Suppressor macrophage (primary cell): ENCODE data around the gene ADD3.

ENCODE experiments used
- DNase-seq, 4 experiments: peaks; one replicate each; pipeline ENCODE4 v3.0.0-alpha.2; 2020 to 2022

ADD3 gene

DNA sequence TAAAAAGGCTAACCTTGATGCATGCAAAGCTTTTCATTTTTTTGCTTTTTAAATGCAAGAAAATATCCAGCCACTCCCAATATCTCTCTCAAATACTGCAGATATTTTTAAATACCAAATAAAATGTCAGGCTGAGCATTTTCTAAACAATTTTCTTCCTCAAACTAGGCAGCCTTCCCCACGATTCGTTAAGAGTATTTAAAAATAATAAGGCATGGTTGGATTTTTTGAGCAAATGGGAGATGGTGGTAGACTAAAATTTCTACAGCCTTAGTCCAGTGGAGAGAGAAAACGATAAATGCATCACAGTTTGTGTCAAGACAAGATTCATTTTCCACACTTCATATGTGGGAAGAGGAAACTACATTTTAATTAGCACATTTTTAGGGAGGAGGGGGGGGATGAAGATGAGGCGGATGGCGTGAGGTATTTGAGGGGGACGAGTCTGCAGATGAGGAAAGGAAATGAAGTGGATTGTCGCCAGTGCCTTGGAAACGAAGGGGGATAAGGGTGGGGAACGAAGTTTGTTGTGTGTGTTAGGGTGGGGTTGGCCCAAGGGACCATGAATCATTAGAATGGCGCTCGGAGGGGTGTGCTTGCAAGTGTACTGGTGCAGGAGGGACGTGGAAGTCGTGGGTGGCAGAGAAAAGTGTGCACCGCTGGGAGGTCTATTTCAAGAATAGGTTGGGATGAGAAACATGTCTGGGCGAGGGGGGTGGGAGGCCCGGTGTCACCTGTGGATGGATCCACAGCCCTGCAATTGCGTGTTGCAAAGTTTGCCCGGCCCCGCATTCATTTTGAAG is 1.2 kb upstream of the ADD3 start:
- DNase-seq = no peak

DNA sequence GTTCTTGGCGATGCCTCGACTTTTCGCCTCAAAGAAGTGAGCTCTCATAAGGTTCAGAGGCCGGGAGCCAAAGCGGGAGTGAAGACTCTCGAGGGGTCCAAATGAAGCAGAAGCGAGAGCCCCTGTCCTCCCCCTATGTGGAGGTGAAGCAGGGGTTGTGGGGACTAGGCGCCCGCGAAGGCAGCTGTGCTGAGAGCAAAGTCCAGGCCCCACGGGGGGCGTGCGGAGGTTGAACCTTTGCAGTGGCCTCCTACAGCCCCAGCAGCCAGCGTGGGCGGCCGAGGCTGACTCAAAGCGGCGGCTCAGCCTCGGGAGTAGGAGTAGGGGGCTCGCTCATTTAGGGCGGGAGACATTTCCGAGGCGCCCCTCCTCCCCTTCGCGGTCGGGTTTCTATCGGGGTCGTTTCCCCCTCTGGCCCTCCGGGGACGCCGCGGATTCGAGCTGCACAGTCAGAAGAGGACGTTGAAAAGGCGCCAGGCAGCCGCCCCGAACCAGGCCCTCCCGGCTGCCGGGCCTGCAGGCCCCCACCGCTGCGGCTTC is 553 bp upstream of the ADD3 start:
- DNase-seq = peak; percentile 29 to 77 (median 62)

DNA sequence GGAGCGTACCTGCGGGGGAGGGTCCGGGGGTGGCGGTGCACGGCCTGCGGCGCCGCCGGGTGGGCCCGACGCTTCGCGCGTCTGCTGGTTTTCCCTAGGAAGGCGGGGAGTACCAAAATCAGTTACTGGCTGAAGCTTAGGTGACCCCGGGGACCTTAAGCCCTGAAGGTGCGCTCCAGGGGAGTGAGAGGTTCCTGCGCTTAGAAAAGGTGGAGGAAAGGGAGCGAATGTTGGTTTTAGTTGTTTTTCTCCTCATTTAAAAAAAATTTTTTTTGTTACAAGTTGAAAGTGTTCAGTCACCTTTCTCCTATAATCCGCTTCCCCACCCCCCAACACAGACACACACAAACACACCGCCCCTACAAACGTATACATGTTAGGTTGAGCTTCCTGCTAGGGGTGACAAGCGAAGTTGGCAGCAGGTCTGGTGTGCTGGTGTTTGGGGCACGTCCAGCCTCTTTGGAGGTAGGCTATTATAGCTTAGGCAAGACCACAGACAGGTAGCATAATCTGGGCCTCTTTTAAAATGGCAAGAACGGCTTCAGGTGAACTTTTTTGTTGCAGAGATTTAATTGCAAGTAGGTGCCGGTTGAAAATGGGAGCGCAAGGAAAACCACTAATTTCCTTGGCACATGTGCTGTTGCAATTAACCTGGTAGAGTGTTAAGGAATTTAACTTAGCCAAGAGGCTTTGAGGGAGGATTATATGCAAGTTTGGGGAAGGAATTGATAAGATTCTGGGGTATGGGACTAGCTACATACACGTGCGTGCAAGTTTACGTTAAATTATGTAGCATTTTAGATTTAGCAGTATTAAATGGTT is 945 bp downstream of the ADD3 start:
- peak in 3 of 4 experiments; percentile 21 to 44 (median 23) for DNase-seq

DNA sequence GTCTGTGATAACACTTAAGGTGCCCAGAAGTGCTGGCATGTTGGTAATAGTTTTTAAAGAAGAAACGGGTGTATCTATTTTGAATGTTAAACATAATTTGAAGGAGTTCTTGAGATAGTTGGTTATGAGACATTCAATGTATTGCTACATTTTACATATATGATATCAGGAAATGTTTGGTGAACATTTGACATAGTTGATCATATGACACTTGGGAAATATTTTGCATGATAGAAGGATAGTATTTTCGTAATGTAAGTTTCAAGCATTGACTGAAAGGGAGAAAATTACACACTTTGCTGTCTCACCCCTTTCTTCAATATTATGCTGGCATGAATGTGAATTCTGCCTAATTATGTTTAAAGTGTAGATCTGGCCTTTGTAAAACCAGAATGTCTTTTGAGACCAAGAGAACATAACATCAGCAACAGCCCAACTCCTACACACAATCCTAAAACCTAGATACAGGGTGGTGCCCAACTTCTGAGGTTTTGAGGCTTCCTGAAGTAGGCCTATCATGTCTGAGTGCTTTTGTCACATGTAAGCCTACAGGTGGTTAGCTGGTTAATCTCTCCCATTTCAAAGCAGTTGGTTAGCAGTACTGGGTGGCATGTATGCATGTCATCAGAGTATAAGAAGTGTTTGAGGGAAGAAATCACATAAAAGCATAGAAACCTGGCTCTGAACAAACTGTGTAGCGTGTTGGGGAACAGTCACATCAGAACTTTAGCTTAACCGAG is 2.1 kb downstream of the ADD3 start:
- DNase-seq = no peak

DNA sequence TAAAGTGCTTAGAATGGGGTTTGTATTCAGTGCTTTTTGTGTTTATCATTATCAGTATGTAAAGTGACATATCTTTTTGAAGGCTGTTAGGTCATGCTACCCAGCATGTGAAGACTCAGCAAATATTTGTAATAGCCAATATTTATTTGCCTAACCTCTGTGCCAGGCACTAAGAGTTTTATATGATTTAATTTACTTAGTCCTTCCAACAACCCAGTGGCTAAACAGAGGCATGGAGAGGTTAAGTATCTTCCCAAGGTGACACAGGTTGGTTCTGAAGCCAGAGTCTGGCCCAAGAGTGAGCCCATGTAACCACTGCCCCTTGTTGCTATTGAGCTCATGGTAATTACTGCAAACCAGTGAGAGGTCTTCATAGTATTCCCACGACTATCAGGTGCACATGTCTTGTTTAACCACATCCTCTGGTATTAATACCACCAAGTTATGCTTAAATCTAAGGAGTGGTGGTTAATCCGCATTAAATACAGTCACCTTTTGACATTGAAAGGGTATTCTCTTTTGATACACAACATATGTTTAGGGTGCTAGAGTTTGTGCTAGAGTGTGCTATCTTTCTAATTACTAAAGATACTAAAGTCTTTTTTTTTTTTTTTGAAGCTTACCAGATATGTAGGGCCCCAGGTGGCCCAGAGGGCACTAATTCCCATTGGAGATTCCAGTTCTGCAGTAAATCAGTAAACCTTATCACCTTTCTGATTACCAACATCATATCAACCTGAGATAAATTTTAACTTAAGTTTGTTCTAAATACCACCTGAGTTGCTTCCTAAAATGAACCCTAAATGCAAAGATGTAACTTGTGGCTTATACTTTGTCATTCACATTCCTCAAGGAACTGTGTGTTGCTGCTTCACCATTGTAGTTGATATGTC is 2.9 kb downstream of the ADD3 start:
- no peak for DNase-seq

DNA sequence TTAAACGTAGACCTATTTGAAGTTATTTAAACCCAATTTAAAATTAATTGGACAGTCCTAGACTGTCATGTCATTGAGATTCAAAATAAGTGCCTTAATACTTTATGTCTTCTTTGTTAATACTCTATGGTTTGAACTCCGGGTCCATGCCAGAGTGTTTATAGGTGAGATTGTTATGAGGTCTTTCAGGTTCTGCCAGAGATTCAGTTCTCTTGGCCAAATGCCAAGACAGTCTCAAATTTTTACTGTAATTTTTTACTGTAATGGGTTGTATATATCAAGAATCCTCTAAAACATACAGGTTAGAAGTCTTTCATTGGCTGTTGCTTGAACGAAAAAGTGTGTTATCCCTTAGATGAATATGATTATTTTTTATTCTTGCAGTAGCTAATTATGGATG is 3.9 kb downstream of the ADD3 start:
- DNase-seq = no peak

DNA sequence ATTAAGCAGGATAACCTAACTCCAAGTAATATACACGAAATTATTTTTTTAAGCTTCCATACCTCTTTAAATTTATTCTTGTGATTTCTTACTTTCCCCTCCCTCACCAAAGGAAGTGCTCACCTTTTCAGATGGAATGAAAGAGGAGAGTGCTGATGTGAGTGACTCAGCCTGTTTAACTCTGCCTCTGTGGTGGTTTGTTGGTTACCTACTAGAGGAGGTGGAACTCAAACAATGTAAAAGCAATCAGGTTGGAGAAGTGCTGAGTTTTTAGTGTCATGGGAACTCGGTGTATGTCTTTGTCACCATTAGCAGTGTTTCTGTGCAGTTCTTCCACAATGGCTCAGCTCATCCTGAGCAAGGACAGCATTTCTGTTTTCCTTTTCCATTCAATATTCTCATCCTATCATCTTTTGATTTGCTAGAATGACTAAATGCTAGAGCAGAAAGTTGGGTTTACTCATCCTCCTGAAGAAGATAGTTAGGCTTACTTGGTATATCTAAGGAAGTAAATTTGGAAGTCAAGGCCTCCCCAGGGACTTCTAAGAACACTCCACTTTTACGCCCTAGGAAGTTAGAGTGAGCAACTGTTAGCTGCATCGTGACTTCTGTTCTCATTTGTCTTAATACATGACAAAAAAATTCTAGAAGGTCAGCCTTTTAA is 6.0 kb downstream of the ADD3 start:
- DNase-seq = no peak

DNA sequence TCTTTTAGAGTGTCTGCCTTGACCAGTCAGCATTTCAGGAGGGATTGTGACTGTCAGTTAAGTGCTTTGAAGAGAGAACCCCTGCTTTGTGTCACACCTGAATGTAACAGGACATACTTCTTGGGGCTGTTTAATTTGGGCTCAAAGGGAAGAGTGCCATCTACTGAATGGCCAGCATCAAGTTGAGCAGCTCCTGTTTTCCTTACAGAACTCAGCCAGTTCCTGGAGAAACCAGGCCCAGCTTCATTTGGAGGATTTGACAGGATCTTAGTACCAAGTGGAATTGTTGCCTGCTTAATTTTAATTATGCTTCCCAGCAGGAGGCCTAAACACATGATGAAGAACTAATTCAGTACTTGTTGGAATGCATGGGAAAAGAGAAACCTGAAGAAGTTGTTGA is 8.3 kb downstream of the ADD3 start:
- DNase-seq = no peak

DNA sequence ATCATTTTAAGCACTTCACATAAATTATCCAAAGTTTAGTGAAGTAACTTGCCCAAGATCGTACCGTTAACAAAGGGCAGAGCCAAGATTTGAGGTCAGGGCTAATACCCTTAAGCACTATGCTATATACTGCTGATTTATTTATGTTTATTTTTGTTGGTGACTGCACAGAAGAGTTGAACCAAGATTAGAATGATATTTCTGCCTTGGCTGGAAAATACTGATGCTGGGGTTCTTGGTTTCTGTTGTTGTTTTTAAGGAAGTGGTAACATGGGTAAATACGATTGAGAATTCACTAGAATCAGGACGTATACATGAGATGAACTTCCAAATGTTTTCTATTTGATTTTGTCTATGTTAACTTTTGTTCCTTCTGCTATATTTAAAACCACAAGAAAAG is 9.3 kb downstream of the ADD3 start:
- DNase-seq = peak in 2 of 4 experiments; percentile 28 to 43

DNA sequence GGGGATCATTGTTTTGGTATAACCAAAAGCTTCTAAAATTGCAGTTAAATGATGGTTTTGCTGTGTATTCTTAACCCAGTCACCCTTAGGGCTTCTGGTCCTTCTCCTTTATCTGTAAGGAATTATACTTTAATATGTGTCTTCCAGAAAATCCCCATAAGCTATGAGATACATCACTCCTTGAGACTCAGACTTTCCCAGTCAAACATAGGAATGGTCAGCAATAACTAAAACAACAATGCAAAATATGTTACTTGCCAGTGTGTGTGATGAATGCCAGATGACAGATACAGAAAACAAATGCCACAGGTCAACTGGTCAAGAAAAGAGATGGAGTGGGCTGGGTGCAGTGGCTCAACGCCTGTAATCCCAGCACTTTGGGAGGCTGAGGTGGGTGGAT is 10.1 kb downstream of the ADD3 start:
- no peak for DNase-seq

DNA sequence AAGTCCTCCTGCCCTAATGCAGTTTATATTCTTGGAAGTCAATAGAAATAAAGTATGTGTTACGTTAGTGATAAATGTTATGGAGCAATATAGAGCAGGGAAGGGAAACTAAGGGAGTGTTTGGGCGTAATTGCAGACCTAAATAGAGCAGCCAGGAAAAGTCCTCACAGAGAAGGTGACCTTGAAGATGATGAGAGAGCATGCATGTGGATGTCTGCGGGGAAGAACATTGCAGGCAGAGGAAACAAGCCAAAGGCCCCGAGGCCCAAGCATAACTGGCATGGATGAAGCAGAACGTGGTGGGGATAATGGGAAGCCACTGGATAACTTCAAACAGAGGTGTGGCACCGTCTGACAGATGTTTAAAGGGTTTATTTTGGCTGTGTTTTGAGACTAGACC is 12.5 kb downstream of the ADD3 start:
- no peak for DNase-seq

DNA sequence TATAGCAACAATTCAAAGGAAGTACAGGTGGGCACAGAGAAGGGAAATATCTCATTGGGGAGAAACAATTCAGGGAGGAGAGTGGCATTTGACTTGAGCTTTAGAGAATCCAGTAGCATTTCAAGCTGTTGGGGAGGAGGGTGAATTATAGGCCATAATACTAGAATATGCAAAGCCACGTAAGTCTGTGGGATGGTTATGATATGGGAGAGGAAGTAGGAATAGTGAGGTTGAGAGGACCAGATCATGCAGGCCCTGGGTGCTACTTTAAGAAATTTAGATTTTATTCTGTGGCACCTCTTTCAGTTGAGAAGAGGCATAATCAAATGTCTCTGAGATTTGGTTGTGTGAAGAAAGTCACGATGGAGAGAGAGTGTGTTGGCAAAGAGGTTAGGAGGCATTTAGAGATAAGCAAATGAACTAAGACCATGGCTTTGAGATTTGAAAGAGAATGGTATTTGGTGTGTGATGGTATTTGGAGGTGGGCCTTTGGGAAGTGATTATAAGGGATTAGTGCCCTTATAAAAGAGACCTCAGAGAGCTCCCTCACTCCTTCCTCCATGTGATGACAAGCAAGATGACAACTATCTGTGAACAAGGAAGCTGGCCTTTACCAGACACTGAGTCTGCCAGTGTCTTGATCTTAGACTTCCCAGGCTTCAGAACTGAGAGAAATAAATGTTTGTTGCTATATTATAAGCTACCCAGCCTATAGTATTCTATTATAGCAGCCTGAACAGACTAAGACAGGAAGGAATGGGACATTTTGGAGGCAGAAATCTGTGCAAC is 15.1 kb downstream of the ADD3 start:
- peak; percentile 13 to 50 (median 32) for DNase-seq

DNA sequence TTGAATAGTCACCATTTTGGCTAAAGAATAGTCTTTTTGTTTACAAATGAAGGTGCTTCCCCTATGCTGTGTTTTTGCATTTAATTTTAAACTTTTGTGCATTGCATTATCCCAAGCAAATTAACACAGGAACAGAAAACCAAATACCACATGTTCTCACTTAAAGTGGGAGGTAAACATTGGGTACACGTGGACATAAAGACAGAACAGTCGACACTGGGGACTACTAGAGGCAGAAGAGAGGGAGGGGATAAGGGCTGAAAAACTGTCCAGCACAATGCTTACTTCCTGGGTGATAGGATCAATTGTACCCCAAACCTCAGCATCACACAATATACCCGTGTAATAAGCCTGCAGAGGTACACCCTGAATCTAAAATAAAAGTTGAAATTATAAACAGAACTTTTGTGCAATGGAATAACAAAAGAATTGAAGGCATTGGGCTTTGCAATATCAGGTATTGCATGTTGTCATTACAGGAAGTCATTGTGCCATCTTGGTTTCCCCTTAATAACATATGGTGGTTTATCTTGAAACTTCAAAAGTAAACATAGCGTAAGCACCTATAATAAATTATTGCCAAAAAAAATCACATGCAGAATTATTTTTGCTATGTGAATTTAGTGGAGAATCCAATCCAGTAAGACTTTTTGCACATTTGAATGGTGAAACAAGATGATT is 16.1 kb downstream of the ADD3 start:
- peak in 1 of 4 experiments; percentile 23 for DNase-seq

DNA sequence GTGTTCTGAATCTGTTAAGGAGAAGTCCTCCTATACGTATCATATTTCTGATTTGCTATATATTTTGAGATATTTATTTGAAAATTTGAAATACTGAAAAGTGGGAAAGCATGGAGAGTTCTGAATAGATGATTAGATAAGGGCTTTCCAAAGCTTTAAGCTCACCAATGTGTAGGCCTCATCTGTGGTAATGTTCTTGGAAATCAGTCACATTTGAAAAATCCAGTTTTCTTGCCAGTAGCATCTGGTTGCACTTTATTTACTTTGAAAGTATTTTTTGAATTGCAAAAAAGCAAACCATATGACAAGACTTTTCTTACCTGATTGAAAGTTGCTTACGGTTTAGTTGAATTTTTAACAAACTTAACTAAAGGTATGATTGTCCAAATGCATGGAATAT is 21.7 kb downstream of the ADD3 start:
- no peak for DNase-seq

DNA sequence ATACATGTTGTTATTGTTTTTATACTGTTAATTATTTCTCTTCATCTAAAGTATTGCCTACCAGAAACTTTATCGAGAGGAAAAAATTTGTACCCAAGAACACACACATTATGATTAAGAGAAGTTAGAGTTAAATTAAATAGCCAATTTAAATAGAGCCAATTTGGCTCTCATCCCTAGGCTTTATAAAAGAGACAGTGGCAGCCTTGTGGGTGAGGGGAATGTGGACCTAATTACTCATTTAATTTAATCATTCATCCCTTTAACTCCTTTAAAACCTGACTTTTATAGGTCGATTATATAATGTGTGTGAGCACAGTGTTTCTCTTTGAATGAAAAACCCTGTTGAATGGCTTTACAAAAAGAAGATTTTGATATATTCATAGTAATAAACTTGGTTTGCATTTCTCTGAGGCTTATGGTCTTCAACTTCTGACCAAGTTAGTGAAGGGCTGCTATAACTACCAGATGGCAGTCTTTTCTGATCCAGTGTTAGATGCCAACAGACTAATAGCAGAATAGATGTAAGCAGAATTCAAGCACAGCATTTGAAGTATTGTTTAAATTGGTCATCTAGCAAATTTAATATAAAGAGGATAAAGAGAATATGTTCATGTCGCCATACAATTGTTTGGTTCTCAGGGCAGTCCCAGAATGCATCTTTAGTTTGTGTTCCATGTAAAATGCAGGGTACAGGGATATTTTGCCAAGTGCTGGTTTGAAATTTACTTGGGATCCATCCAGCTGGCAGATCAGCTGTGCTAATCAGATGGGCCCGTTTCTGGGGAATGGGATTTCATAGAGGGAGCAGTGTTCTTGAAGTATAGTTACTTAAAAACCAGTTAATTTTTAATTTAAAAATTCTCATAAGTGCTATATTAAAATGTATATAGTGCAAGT is 25.3 kb downstream of the ADD3 start:
- DNase-seq = no peak

DNA sequence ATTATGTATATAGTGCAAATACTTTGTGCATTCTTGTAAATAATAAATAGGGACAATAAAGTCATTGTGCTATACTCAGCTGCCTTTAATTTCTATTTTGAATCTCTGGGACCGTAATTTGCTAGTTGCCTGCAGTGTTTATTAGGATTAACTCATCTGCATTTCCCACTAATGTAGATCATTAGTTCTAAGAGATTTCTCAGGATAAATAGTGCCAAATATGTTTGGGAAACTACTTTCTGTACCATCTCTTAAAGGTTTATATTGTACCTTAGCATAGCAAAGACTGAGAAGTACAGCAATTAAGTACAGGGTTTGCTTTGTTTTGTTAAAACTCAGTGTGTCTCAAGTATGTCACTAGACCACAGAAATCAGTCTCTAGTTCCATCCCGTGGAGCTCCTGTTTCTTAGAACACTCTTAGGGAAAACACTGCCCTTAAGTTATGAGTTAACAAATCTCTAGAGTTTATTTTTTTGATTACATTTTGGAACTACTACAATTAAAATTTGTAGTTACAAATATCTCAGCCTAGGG is 26.0 kb downstream of the ADD3 start:
- DNase-seq = no peak

DNA sequence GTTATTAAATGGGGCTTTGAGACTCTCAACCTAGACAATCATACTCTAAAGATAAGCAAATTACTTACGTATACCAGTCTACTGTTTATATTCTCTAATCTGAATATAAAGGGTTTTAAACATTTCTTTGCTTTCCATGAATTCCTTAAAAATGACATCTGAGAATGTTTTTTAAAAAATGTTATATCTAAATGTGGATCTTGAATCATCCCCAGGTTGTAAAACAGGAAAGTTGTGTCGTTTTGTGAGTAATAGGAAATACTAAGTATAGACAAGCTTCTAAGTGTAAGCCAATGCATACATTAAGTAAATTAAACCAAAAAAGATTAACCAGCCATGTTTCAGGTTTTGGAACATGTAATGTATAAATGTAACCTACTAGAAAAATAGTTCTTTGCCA is 26.8 kb downstream of the ADD3 start:
- no peak for DNase-seq
